HuH-7 (cell line): ENCODE data around the gene HS6ST1.

Experiments used
- DNase-seq: peaks from one replicate; pipeline ENCODE4 v3.0.0; 2011; ENCODE audit warnings: low spot score

The HS6ST1 gene

GRCh38 chr2:128298846-128299507 is 19.7 kb downstream of the HS6ST1 start:
- no peak for DNase-seq

GRCh38 chr2:128298286-128298685 is 20.4 kb downstream of the HS6ST1 start:
- DNase-seq: no peak

- DNase-seq: no peak
Measured at GRCh38 chr2:128293870-128294455, 24.7 kb downstream of the HS6ST1 start.

GRCh38 chr2:128293426-128293755 is 25.3 kb downstream of the HS6ST1 start:
- no peak for DNase-seq

GRCh38 chr2:128292599-128293425 is 25.9 kb downstream of the HS6ST1 start:
- no peak for DNase-seq

GRCh38 chr2:128291844-128292598 is 26.6 kb downstream of the HS6ST1 start:
- no peak for DNase-seq

- DNase-seq: no peak
Measured at GRCh38 chr2:128291161-128291843, 27.4 kb downstream of the HS6ST1 start.

- DNase-seq: no peak
Measured at GRCh38 chr2:128290356-128290755, 28.3 kb downstream of the HS6ST1 start.

GRCh38 chr2:128289439-128289838 is 29.2 kb downstream of the HS6ST1 start:
- DNase-seq: no peak

- DNase-seq: no peak
Measured at GRCh38 chr2:128288781-128289180, 29.9 kb downstream of the HS6ST1 start.

GRCh38 chr2:128287780-128288735 is 30.6 kb downstream of the HS6ST1 start:
- no peak for DNase-seq

GRCh38 chr2:128286905-128287779 is 31.5 kb downstream of the HS6ST1 start:
- DNase-seq: no peak

- no peak for DNase-seq
Measured at GRCh38 chr2:128286011-128286721, 32.5 kb downstream of the HS6ST1 start.

- no peak for DNase-seq
Measured at GRCh38 chr2:128285329-128285931, 33.2 kb downstream of the HS6ST1 start.

- DNase-seq: no peak
Measured at GRCh38 chr2:128284841-128285240, 33.8 kb downstream of the HS6ST1 start.

GRCh38 chr2:128284037-128284441 is 34.6 kb downstream of the HS6ST1 start:
- DNase-seq: no peak

GRCh38 chr2:128282976-128283810 is 35.5 kb downstream of the HS6ST1 start:
- no peak for DNase-seq
